SHP77 (cell line): ENCODE data around the gene FAM170B.

Source experiments
- DNase-seq, 2 experiments: peaks; one replicate each; lab custom pipeline; 2025; lab: John Stamatoyannopoulos, UW

FAM170B gene

DNA sequence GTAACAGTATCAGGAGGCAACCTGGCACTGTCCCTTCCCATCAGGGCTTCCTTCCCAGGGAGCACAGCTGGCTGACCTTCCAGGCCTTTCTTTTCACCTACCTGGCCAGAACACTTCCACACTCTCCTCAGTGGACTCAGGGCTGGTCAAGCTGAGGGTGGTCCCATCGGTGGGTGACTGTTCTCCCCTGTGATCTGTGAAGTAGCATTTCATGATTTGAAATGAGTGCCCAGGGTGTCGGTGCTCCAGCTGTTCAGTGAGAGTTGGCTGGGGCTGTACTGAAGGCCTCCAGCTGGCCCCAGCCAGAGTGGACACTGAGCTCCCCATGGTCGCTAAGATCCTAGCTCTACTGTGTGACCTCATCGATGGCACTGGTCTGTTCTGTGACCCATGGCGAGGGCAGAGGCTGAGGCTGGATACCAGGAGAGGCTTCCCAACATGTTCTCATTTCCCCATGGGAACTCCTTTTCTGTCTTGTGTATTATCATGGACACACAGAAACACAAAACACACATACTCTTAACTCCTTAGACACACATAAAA is at the start of gene FAM170B:
Gene FAM170B (minus strand): TSS at position 316 of the 543 bp plus-strand sequence. CDS start 103 bp downstream, at position 213.
- DNase-seq, result no peak

DNA sequence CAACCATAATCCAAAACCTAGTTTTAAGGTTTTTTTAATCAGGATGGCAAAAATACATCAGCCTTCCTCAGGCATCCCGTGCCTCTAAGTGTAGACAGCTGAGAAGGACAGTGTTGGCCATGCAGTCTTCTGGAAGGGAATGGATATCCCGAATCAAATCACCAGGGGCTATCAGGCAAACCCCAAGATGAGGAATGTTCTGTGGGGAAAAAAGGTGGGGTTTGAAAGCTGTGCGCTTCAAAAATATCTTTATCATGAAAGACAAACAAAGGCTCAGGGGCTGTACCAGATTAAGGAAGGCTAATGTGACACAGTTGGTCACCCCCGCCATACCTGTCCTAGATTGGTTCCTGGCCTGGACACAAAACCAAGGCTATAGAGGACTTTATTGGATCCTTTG is 49.0 kb upstream of the FAM170B start:
- DNase-seq, result no peak

DNA sequence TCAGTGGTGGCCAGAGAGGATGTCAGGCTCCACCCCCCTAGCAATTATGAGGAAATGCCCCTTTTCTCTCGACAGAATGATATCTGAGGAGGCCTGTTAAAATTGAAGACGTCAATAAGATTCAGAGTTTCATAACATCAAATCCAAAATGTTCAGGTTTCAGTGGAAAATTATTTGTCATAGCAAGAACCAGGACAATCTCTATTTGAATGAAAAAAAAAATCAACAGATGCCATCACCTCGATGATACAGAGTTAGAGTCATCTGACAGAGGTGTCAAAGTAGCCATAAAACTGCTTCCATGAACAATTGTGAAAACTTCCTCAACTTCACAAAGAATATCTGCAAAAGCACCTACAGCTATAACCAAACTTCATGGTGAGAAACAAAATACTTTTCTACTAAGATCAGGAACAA is 46.6 kb upstream of the FAM170B start:
- no peak for DNase-seq

DNA sequence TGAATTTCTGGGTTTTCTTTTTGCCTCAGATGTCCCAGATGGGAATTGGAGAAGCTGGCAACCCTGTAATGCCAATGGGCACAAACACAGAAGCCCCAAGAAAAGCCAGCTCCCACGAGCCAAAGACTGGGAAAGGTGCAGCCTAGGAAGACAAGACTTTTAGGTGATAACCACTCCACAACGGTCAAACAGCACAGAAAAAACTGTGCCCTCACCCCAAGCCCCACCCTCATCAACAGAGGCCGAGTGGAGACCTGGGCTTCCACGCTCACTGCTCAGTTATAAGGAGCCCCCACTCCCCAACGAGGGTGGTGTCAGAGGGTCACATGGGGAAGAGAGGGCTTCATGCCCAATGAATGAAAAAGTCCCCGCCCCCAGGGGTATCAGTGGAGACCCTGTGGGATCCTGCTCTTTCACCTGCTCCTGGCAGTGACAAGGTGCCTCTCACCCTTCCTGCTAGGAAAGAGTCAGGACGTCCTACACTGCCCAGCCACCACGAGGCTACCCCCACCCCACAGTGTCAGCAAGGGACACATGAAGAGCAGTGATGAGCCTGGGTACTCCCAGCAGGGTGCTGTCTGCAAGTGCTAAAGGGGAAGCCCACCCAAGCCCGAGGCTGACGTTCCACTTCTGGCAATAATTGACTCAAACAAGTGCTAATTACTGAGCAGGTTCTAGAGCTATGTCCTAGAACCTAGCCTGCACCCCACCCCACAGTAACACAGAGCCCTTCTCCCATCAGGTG is 46.0 kb upstream of the FAM170B start:
- DNase-seq, result no peak

DNA sequence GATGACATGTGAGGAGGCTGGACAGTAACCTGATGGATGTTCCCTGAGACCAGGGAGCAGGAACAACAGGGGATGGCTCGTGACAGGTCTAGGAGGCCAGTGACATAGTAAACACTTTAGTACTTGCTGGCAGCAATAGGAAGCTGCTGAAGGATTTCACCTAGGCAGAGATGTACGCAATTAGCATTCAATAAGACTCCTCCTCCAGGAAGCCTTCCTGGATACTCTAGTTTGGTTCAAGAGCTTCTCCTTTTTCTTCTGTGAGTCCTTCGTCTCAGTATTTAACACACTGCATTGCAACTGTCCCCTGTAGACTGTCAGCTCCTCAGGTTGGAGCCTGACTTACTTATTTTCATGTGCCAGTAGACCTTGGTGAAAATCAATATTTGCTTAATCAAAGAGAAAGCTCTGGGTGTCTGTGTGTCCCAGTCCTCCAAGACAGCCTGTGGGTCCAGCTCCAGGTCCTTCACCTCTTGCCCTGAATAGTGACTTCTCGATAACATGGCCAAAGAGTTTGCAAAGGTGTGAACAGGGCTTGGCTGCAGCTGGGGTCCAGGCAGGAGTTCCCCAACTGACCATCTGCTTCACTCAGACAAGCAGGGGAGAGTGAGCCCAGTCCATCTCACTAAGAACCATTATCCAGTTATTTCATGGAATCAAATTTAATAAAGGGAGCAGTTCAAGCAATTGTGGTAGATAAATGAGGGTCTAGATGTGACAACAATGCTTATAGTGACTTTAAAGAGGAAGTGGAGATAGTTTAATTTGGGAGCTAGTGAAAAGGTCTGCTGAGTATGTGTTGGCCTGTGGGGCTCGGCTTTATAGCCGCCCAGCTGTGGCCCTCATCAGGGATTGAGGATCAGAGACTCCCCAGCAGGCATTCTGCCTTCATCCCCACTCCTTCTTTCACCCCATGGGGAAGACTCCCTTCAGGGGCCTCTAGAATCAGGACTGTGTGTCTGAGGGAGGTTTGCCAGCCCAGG is 45.0 kb upstream of the FAM170B start:
- no peak for DNase-seq

DNA sequence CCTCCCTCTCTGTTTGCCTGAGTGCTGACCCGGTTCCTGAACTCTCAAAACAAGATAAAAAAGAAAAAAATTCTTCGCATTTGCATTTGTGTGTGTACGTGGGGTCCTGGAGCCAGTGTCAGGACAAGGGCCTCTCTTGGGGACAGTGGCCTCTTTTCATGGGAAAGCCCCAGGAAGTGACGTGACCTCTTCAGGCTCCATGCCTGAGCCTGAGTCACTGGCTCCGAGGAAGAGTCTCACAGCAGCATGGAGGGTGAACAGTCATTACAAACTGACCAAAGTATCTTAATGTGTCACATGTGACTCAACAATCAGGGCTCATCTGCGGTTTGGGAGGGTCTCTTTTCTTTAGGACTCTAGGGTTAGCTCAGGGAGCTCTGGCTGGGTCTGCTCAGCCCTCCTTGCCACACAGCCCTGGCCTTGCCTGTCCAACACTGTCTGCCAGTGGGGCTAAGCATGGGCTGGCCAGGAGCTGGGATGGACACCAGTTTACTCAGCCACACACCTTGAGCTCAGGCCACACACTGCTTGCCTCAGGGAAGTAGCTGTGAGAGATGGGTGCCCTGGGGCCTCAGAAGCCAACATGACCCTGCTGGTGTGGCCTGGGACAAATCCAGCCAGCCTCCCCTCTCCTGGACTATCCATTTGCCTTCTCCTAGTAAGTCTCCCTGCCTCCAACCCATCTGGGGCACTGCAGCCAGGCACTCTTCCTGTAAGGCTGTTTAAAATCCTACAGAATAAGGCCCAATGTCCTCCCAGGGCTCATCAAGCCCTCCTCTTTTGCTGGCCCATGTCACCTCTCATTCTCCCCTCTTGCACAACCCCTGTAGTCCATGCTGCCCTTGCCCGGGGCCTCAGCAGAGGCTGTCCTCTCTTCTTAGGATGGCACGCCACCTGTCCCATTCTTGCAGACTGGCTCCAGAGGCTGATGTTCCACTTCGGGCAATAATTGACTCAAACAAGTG is 43.9 kb upstream of the FAM170B start:
- DNase-seq, result no peak

DNA sequence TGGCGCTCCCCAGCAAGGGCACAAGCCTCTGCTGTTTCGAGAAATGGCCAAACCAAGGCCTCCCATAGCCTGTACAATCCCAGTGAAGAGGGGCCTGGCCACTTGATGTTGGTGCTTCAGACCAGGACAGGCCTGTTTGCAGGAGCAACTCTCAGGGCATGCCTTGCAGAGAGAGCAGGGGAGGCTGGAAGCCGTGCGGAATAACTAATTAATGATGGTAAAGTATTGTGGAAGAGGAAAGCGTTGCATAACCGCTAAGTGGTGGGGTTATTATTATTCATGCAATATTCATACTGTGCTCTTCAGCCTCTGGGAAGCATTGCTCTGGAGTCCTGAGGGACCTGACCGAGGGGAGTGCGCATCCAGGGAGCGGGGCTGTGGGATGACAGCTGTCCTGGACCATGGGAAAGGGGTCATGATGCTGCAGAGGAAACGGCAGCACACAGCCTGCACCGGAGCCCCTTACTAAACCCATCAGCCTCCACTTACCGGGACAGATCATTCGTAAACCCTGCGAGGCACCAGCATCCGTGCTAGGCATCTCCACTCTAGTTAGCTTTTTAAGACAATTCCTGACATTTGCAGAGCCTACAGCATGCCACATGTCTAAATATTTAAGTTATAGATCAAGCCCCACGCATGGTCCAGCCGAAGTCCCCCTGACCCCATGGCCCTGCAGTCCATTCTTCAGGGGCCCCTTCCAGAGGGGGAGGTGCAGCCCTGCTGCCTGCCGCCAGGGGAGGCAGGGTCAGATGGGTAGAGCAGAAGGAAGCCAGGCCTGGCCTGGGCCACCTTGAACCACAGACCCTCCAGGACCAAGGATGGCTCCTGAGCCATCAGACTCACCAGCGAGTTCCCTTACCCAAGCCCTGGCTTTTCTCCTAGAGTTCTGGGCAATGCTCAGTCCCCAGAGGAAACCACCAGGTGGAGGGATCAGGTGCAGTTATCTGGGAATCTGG is 42.8 kb upstream of the FAM170B start:
- DNase-seq, result no peak

DNA sequence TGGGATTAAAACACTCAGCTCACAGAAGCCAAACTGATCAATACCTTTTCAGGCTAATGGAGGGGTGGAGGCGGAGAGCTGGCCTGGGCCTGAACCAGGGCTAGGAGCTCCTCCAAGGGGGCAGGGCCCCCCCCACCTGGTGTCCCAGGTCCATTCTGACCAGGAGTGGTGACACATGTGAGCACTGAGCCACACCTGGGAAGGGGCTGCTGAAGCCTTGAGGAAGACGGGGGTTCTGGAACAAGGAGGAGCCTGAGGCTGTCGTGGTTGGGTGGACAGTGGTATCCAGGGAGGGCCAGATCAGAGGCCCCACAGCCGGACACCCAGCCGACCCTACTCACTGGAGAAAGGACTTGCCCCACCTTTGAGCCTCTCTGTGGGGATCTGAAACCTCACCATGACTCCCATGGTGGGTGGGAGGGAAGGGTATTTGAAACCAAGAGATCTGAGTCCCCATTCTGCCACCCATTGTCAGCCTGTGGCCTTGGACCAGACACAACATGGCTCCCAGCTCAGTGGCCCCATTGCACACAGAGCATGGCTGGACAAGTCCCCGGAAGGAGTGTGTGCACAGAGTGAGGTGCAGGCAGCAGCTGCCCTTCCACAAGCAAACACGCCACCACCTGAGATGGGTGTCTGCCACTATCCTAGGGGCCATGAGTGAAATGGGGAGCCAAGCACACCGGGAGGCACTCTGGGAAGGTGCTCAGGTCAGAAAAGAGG is 41.9 kb upstream of the FAM170B start:
- no peak for DNase-seq

DNA sequence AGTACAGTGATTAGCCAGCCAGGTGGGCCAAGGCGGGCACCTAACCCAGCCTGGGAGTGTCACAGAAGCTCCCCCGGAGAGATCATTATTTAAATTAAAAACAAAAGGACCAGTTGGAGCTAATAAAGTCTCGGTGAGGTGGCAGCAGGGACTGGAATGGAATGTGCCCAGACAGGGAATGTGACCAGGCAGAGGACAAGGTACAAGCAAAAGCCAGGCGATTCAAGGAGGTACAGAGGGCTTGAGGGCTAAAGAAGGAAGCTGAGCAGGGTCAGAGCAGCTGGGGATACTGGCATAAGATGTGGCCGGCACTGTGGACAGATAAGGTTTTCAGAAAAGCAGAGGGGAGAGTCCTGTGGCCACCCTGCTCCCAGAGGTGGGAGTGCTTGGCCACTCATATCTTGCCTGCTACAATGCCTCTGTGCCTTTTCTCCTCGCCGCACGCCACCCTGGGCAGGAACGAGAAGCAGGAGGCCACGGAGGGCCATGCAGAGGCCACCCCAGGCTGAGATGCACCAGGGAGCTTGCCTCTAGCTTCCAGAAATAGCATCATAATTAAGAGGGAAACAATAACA is 41.2 kb upstream of the FAM170B start:
- DNase-seq, result no peak

DNA sequence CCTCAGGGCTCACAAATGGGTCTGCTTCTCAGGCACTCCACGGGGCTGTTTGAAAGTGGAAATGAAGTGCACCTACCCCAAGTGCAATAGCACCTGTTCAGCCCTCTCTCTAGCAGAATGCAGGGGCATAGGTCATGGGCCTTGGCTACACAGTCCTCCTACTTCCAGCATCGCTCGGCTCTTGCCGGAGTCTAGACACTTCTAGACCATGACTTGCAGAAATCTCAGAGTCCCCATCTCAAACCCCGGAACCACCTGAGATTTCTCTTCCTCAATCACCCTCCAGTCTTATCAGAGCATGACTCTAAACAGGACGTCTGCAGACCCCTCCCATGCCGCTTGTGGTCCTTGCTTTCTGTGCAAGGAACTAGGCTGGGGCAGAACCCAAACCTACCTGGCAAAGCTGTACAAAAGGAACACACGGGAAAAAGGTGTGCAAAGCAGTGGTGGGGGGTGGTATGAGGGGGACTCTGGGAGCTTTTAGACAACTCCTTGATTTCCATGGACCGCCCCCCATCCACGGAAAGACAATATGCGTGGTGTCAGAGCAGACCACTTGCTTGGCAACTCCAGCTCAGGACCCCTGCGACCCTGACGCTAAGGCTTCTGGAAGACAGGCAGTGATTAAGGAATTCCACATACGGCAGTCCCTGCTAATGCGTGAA is 40.6 kb upstream of the FAM170B start:
- no peak for DNase-seq

DNA sequence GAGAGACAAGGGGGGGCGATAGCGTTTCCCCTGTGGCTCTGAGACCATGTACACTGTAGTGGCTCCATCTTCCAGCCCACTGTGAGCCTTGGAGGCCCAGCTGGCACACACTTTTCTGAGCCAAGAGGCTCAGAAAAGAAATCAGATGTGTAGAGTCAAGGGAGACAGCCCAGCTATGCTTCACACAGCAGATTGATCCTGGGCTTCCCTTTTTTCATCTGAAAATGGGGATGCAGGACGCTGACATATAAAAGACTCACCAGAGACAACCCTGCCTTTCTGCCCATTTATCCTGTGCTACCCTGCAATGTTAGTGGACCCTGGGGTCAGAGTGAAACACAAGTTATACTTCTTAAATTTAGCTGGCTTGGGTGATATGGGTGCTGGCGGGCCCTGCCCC is 40.0 kb upstream of the FAM170B start:
- no peak for DNase-seq

DNA sequence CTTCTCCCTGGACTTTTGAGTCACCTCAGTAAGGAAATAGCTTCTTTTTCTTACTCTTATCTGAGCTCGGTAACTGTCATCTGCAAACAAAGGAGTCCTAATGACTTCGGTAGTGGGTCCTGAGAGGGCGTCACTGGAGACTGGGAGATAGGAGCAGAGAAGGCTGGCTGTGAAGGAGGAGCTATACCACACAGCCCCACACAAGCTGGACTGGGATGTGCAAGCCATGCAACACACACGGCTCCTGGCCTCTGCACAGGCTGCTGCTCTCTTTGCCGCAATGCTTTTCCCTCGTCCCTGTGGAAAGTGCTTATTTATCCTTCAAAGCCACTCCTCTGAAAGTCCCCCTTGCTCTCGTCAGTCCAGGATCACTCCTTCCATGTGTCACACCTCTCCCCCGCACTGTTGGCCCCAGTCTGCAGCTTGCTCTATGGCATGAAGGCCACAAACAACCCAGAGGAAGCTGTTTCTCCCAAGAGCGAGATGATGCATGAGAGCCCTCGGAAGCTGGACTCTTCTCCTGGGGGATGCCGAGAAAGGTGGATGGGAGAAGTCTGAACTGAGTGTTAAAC is 39.5 kb upstream of the FAM170B start:
- no peak for DNase-seq

DNA sequence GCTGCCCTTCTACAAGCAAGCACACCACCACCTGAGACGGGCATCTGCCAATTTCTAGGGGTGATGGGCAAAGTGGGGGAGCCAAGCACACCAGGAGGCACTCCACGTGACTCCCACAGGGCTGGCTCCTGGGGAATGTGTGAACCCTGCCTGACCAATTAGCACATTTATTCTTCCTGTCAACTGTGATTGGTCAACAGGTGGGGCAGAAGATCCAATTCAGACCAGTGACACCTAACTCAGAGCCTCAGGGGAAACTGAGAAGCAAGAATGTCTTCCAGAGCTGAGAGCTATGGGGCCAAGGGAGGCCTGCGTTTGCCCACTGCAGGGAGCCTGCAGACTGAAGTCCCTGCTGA is 38.9 kb upstream of the FAM170B start:
- no peak for DNase-seq

DNA sequence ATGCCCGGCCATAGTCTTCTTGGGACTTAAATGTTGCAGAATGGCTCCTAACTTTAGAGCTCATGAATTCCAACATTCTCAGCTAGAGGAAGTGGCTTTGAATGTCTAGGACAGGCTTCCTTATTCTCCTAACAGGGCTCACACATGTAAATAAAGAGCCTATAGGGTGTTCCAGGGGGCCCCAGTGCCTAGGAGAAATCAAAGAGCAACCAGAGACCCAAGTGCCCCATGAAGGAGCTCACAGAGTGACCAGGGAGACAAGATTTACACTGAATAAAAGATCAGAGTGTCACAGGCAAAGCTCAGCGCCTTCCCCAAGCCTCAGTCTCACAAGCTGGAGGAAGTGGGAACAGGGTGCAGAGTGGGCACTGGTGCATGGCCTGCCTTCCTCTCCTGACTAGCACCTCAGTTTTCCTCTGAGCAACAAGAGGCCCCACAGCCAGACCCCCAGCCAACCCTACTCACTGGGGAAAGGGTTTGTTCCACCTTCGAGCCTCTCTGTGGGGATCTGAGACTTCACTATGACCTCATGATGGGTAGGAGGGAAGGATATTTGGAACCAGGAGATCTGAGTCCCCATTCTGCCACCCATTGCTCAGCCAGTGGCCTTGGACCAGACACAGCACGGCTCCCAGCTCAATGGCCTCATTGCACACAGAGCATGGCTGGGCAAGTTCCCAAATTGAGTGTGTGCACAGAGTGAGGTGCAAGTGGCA is 38.4 kb upstream of the FAM170B start:
- no peak for DNase-seq

DNA sequence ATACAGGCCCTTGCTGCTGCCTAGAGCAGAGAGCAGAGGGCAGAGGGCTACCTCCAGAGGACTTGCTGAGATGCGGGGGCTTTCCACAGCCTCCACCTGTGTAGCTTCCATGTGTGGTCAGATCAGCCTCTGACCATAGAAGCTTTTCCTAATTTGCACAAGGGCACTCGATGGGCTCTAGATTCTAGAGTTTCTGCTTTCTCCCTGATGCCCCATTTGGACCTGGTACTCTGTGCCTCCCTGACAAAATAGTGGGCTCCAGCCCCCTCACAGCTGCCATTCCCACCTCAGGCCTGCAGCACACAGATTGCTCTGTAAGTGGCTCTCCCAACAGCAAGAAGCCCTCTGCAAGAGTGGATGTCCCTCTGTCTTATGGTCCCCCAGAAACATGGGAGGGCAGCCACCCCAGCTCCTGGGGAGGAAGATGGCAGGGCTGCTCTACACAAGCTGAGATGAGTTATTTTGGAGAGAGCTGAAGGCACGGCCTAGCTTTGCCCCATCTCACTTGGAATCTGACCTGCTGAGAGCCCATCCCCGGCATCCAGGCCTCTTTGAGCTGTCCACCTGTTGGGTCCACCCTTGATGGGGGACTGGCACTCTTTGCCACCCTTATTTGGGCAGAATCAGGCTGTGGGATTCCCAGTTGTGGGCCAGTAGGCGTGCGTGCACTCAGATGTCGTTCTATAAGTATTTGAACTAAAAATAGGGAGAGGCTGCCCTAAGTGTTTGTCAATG is 37.7 kb upstream of the FAM170B start:
- no peak for DNase-seq

DNA sequence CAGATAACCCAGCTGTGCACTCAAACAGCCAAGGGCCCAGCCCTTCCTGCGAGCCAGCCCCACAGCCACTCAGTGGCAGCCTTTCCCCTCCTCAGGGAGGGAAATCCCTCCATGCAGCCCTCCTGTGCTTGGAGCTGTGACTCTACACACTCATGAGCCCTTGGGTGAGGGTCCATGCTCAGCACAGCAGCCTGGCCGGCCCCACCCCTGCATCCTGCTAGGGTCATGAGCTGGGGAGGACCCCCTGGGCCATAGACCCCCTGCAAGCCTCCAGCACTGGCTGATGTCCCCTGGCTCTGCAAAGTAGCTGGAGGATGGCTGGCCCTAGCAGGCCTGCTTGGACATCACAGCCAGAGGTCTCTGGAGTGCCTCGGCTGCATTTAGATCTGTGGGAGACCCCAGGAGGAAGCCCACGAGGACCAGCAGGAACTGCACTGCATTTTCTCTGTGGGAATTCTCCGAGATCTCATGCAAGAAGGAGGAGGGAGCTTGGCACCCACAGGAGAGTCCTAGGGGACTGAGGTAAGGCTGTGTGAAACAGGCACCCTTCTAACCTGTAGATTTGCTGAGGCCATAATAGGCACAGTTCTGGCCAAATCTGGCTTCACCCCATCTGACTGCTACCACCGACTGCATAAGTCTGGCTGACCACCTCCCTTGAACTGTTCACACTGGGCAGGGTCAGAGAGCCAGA is 37.0 kb upstream of the FAM170B start:
- DNase-seq, result no peak

DNA sequence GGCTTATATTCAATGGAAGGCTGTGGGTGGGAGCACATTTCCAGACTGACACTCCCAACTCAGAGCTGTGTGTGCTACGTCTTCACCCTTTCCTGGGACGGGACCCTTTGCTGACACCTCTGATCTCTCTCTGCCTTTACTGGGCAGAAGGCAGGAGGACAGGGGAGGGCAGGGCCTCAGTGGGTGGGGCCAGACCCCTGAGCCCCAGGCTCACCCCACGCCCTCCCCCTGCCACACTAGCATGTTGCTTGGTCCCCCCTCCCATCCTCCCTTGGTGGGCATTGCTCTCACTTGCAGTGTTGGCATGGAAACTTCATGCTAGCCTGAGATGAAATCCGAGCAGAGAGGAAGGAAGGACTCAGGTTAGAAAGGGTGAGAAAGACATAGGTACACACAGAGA is 36.0 kb upstream of the FAM170B start:
- no peak for DNase-seq
